ENCODE results near the gene VAMP1. TPM values are rescaled to one million over a fixed set of nuclear protein-coding genes. Genes with fewer than 3 reads are reported as not detected.

Gene VAMP1
- polyA plus RNA-seq, 1 donor, result 9.6 TPM

DNA sequence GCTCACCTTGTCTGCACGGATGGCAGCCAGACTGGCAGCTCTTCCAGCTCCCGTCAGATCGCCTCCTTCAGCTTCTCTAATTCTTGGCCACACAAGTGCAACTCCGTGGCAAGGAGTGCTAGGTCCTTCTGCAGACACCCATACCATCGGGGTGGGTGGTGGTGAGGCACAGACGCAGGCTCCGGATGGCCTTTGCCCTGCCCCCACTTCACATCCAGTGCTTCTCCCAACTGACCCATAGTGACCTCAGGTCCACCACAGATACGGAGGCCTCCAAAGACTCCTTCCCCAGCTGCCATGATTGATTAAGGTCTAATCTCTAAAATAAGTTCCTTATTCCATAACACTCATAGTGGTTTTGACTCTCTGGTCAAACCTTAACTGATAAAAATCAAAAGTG lies 45.6 kb downstream of the VAMP1 start:
- peaks cover 2% of the 10 kb centered on the region for H3K4me1 ChIP-seq (ENCODE audit: control insufficient read depth, insufficient read depth, low read length)
- H3K27me3 ChIP-seq (ENCODE audit: control insufficient read depth, insufficient read depth, low read length), result no peaks in the 10 kb centered on the region
- WGBS (ENCODE audit: insufficient coverage, low lambda C conversion rate), result no CpG with 5 or more reads among the region's 8 CpGs
- no peak overlapping the region for H3K4me3 ChIP-seq (ENCODE audit: low read length)
- no peaks in the 10 kb centered on the region for H3K9me3 ChIP-seq (ENCODE audit: control insufficient read depth, low read depth, low read length)
- no peak overlapping the region for H3K27ac ChIP-seq (ENCODE audit: low read length)
- no peaks in the 10 kb centered on the region for H3K36me3 ChIP-seq (ENCODE audit: control insufficient read depth, insufficient read depth, low read length)
- DNase-seq, result no peak

DNA sequence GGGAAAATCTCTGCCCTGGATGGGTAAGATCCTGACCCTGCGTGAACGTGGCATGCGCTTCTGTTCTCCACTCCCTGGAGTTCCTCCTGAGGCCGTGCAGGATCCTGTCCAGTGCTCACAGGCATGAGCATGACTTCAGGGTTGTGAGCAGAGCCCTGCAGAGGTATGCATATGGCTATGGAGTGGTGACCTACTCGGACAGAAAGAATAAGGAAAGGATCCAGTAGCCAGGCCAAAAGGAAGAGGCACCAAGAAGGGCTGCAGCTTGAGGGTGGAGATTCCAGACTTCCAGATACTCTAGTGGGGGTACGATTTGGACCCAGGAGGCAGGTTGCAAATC lies 46.5 kb downstream of the VAMP1 start:
- Histone ChIP-seq H3K36me3 (ENCODE audit: control insufficient read depth, insufficient read depth, low read length) (no peaks in the 10 kb centered on the region), H3K4me1 (ENCODE audit: control insufficient read depth, insufficient read depth, low read length) (peaks cover 2% of the 10 kb centered on the region), H3K27me3 (ENCODE audit: control insufficient read depth, insufficient read depth, low read length) (no peaks in the 10 kb centered on the region), H3K27ac (ENCODE audit: low read length) (no peak overlapping the region), H3K9me3 (ENCODE audit: control insufficient read depth, low read depth, low read length) (no peaks in the 10 kb centered on the region), H3K4me3 (ENCODE audit: low read length) (no peak overlapping the region)
- DNase-seq, result no peak
- no CpG with 5 or more reads among the region's 6 CpGs for WGBS (ENCODE audit: insufficient coverage, low lambda C conversion rate)

GRCh38 chr12:6423267-6424007 lies 47.0 kb downstream of the VAMP1 start:
- DNase-seq, result peak; percentile 88 to 91
- H3K27ac ChIP-seq (ENCODE audit: low read length), result no peak overlapping the region
- WGBS (ENCODE audit: insufficient coverage, low lambda C conversion rate), result no CpG with 5 or more reads among the region's 9 CpGs
- H3K27me3 ChIP-seq (ENCODE audit: control insufficient read depth, insufficient read depth, low read length), result no peaks in the 10 kb centered on the region
- peaks cover 2% of the 10 kb centered on the region for H3K4me1 ChIP-seq (ENCODE audit: control insufficient read depth, insufficient read depth, low read length)
- H3K4me3 ChIP-seq (ENCODE audit: low read length), result no peak overlapping the region
- H3K9me3 ChIP-seq (ENCODE audit: control insufficient read depth, low read depth, low read length), result no peaks in the 10 kb centered on the region
- H3K36me3 ChIP-seq (ENCODE audit: control insufficient read depth, insufficient read depth, low read length), result no peaks in the 10 kb centered on the region

DNA sequence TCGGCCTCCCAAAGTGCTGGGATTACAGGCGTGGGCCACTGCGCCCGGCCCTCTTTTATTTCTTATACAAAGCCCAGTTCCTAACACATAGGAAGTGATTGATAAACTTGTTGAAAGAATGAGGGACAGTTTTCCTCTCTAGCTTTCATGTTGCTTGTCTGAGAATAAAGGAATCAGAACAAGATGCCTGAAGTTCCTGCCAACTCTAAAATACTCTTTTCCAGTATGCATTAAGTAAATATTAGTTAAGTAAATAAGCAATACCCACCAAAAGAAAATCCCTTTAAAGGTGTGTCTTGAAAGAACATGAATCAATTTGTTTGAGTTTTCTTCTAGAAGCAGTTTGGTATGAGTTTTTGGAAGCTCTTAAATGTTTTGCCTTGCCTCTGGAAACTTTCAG lies 50.1 kb downstream of the VAMP1 start:
- Histone ChIP-seq H3K9me3 (ENCODE audit: control insufficient read depth, low read depth, low read length) (no peaks in the 10 kb centered on the region), H3K36me3 (ENCODE audit: control insufficient read depth, insufficient read depth, low read length) (no peaks in the 10 kb centered on the region), H3K4me3 (ENCODE audit: low read length) (no peak overlapping the region), H3K27me3 (ENCODE audit: control insufficient read depth, insufficient read depth, low read length) (no peaks in the 10 kb centered on the region), H3K4me1 (ENCODE audit: control insufficient read depth, insufficient read depth, low read length) (peaks cover 2% of the 10 kb centered on the region), H3K27ac (ENCODE audit: low read length) (no peak overlapping the region)
- no CpG with 5 or more reads among the region's 4 CpGs for WGBS (ENCODE audit: insufficient coverage, low lambda C conversion rate)
- no peak for DNase-seq

GRCh38 chr12:6418796-6419195 lies 51.7 kb downstream of the VAMP1 start:
- no peak for DNase-seq
- H3K36me3 ChIP-seq (ENCODE audit: control insufficient read depth, insufficient read depth, low read length), result no peaks in the 10 kb centered on the region
- no peak overlapping the region for H3K4me3 ChIP-seq (ENCODE audit: low read length)
- peaks cover 2% of the 10 kb centered on the region for H3K4me1 ChIP-seq (ENCODE audit: control insufficient read depth, insufficient read depth, low read length)
- no peak overlapping the region for H3K27ac ChIP-seq (ENCODE audit: low read length)
- WGBS (ENCODE audit: insufficient coverage, low lambda C conversion rate), result no CpG with 5 or more reads among the region's 6 CpGs
- H3K9me3 ChIP-seq (ENCODE audit: control insufficient read depth, low read depth, low read length), result no peaks in the 10 kb centered on the region
- H3K27me3 ChIP-seq (ENCODE audit: control insufficient read depth, insufficient read depth, low read length), result no peaks in the 10 kb centered on the region

DNA sequence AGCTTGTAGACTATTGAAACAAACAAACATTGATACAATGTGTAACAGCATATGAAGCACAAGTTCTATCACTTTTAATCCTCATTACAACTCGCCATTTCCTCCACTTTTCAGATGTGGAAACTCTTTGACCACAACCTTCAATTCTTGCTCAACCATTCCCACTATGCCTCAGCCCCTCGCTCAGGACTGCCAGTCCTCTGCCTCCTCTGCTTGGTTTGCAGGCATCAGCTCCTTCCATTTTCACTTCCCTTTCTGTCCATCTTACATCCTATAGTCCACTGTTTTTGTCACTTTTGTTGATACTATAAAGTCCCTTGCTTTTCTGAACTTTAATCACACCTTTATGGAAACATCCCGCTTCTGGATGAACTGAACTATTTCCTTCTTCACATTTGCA lies 53.9 kb downstream of the VAMP1 start:
- Histone ChIP-seq H3K27me3 (ENCODE audit: control insufficient read depth, insufficient read depth, low read length) (no peaks in the 10 kb centered on the region), H3K27ac (ENCODE audit: low read length) (no peak overlapping the region), H3K36me3 (ENCODE audit: control insufficient read depth, insufficient read depth, low read length) (no peaks in the 10 kb centered on the region), H3K4me1 (ENCODE audit: control insufficient read depth, insufficient read depth, low read length) (no peaks in the 10 kb centered on the region), H3K9me3 (ENCODE audit: control insufficient read depth, low read depth, low read length) (no peaks in the 10 kb centered on the region), H3K4me3 (ENCODE audit: low read length) (no peak overlapping the region)
- DNase-seq, result no peak
- WGBS (ENCODE audit: insufficient coverage, low lambda C conversion rate), result 100% methylated on average over 2 of the region's 3 CpGs

Other genes with a start within 250 kb of the VAMP1 start
- 106 TPM for gene PLEKHG6, start 160.0 kb downstream of the VAMP1 start, polyA plus RNA-seq
- 122 TPM for gene TNFRSF1A, start 128.6 kb downstream of the VAMP1 start, polyA plus RNA-seq
- gene SCNN1A, start 95.1 kb downstream of the VAMP1 start, polyA plus RNA-seq, result 25.7 TPM
- 132 TPM for gene LTBR, start 86.5 kb downstream of the VAMP1 start, polyA plus RNA-seq
- gene CD27, start 25.7 kb downstream of the VAMP1 start, polyA plus RNA-seq, result 1.6 TPM
- 38.5 TPM for gene TAPBPL, start 18.6 kb downstream of the VAMP1 start, polyA plus RNA-seq
- 103 TPM for gene MRPL51, start 22.6 kb upstream of the VAMP1 start, polyA plus RNA-seq
- gene NCAPD2, start 23.4 kb upstream of the VAMP1 start, polyA plus RNA-seq, result 38.6 TPM
- gene GAPDH, start 63.8 kb upstream of the VAMP1 start, polyA plus RNA-seq, result 2,065 TPM
- 10.5 TPM for gene IFFO1, start 85.4 kb upstream of the VAMP1 start, polyA plus RNA-seq
- gene NOP2, start 97.6 kb upstream of the VAMP1 start, polyA plus RNA-seq, result 49.3 TPM
- gene CHD4, start 136.7 kb upstream of the VAMP1 start, polyA plus RNA-seq, result 132 TPM
- gene LPAR5, start 165.3 kb upstream of the VAMP1 start, polyA plus RNA-seq, result 21.4 TPM
- gene ACRBP, start 176.8 kb upstream of the VAMP1 start, polyA plus RNA-seq, result 4.0 TPM
- 61.1 TPM for gene ING4, start 192.4 kb upstream of the VAMP1 start, polyA plus RNA-seq
- 86.3 TPM for gene ZNF384, start 218.7 kb upstream of the VAMP1 start, polyA plus RNA-seq
- gene PIANP, start 230.1 kb upstream of the VAMP1 start, polyA plus RNA-seq, result 5.4 TPM

Data from large intestine (tissue), 3 donors.